GM18870 (cell line): ENCODE data around the gene SELENOH.
"Not testable (repeated sequence)": the region's sequence is repeated elsewhere in the genome, so short reads cannot be mapped to it uniquely, and the experiment has no call there.

ENCODE experiments used
- ATAC-seq: cut with Tn5 transposase; IDR thresholded peaks from one replicate; pipeline ENCODE4 v1.9.1; 2021; ENCODE audit warnings: moderate library complexity; ENCODE audit not compliant: unreplicated experiment

Gene SELENOH, protein sequence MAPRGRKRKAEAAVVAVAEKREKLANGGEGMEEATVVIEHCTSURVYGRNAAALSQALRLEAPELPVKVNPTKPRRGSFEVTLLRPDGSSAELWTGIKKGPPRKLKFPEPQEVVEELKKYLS

GRCh38 chr11:57741132-57742086 is at the start of gene SELENOH:
SELENOH (plus strand) TSS chr11:57741491; CDS start chr11:57741596, 105 bp downstream.
- peak; percentile 92 for ATAC-seq

- no peak for ATAC-seq
Observed at GRCh38 chr11:57698843-57699365, 42.4 kb upstream of the SELENOH start.

GRCh38 chr11:57699813-57700212 is 41.5 kb upstream of the SELENOH start:
- ATAC-seq, result no peak

DNA sequence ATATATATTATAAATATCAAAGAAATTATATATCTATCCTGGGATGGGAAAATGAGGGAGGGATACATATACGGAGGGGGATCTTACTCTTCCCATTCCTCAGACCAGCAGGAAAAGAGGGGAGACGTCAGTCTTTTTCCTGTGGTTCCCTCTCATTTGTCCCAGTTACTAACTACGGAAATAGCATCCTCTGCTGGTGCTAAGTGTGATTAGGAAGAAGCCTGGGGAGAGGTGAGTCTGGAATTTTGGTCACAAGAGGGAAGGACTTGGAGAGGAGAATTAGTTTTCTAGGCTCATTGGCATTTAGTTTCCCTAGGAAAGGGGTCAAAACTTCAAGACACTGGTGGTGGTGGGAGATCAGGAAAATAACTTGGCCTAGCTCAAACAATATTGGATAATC is 40.9 kb upstream of the SELENOH start:
- no peak for ATAC-seq

DNA sequence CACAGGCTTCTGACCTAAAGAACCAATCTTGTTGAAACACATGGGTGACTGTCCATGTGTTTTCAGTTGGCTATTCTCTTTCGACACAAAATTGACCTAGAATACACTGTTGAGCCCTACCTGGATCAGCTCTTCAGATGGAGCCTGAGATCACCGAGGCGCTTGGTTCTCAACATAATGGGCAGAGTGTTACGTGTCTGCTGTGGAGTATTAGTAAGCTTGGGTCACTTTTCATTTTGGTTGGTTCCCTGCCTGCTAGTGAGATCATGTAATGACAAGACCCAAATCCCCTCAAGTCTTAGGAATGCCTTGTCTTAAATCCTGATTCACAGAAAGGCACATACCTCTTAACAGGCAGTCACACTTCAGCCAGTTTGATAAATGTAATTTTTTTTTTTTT is 38.0 kb upstream of the SELENOH start:
- no peak for ATAC-seq

- ATAC-seq, result no peak
Observed at GRCh38 chr11:57704932-57705331, 36.4 kb upstream of the SELENOH start.

- ATAC-seq, result not testable (repeated sequence)
Observed at GRCh38 chr11:57705432-57705831, 35.9 kb upstream of the SELENOH start.

GRCh38 chr11:57709802-57710367 is 31.4 kb upstream of the SELENOH start:
- ATAC-seq, result no peak

DNA sequence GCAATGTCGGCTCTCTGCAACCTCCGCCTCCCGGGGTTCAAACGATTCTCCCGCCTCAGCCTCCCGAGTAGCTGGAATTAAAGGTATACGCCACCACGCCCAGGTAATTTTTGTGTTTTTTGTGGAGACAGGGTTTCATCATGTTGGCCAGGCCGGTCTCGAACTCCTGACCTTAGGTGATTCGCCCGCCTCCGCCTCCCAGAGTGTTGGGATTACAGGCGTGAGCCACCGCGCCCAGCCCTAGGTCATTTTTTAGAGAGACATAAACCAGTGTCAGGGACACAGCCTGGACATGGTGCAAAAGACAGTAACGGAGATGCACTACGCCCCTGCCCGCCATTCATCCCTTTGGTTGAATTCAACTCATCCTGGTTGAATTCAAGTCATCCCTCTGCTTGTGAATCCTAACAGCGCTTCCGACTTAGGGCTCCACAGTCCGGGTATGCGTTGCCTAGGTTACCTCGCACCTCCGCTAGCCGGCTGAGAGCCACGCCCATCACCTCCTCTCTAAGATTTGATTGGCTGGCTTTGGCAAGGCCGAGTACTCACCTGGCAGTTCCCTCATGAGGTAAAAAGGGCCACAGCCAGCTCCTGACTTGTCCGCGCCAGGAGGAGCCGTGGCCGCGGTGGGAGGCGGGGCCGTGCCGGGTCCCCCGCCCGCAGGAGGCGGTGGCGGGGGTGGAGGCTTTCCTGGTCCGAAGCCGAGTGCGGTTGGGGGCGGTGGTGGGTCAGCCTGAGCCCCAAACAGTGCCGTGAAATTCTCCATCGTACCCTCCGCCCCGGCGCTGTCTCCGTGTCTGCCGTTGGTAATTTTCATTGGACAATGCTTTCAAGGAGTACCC is 29.7 kb upstream of the SELENOH start, which contains the start of gene MED19:
Gene MED19 (minus strand): TSS at position 802 of the 842 bp plus-strand sequence. CDS start 36 bp downstream, at position 766.
- peak; percentile 29 for ATAC-seq

- peak; percentile 99 for ATAC-seq
Observed at GRCh38 chr11:57712256-57713150, 28.8 kb upstream of the SELENOH start, which contains the start of gene TMX2. TMX2 (plus strand) TSS chr11:57712593; CDS start chr11:57712619, 26 bp downstream.

GRCh38 chr11:57713835-57714234 is 27.5 kb upstream of the SELENOH start:
- ATAC-seq, result no peak

DNA sequence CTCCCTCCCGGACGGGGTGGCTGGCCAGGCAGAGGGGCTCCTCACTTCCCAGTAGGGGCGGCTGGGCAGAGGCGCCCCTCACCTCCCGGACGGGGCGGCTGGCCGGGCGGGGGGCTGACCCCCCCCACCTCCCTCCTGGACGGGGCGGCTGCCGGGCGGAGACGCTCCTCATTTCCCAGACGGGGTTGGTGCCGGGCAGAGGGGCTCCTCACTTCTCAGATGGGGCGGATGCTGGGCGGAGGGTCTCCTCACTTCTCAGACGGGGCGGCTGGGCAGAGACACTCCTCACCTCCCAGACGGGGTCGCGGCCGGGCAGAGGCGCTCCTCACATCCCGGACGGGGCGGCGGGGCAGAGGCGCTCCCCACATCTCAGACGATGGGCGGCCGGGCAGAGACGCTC is 24.6 kb upstream of the SELENOH start:
- ATAC-seq, result not testable (repeated sequence)

DNA sequence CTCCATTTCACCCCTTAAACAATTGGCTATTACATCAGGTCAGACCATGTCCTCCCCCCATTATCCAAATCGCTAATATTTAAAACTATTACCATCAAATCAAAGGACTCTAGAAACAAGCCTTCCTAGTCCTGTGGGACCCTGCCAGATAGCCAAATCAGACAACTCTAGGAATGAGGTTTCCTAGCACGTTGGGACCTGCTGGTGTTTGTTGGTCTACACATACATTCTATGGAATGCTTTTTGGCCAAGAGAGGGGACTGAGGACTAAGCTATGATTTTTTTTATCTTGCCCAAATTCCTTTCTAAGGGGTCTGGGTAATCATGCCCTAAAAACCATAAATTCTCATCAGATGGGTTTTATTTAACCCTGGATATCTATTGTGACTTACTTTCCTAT is 14.1 kb upstream of the SELENOH start:
- no peak for ATAC-seq

DNA sequence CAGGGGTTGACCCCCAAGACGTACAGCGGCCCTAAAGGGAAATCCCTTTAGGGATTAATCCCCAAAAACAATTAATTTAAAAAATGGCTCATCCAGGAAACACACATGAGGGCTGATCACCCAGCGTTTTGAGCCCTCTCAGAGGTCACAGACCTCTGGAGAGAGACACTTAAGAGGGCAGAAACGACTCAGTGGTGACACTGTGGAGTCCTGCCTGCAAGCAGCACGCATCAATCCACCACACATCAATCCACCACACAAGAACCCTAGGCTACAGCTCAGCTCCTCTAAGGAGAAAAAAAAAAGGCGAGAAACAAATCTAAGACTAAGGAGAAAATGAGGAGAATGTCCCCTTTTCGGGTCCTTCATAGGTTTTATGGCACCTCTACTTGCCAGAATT is 12.5 kb upstream of the SELENOH start:
- no peak for ATAC-seq

GRCh38 chr11:57729479-57729878 is 11.8 kb upstream of the SELENOH start:
- ATAC-seq, result no peak

- ATAC-seq, result no peak
Observed at GRCh38 chr11:57732661-57733060, 8.6 kb upstream of the SELENOH start.

DNA sequence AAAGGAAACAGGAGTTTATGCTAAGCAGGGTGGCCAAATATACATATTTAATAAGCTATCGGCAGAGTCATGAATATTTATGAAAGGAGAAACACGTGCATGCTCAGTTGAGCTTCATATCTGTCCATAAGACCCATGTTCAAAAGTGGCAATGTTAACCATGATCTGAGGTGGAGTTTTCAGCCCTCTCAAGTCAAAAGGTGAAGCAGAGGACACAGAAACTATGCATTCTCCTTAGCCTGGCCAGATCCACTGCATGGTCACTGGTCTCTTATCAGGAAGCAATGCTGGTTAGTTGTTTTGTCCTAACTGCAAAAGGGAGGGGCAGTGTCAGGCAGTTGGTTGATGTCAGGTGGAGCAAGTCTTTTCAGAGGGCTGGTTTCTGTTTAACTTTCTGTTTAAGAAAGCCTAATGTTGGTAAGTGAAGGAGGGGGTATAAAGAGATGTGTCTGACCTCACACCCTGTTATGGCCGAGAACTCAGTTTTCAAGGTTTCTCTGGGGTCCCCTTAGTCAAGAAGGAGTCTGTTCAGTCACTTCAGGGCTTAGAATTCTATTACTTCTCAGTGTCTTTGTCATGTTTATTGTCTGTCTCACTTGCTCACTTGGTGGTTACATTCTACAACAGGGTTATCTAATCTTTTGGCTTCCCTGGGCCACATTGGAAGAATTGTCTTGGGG is 5.5 kb upstream of the SELENOH start:
- ATAC-seq, result no peak

- ATAC-seq, result no peak
Observed at GRCh38 chr11:57742087-57742452, 779 bp downstream of the SELENOH start.

GRCh38 chr11:57744357-57744756 is 3.1 kb downstream of the SELENOH start:
- ATAC-seq, result no peak
